Neuronal stem cell (in vitro differentiated cells): Measurements from ENCODE around the gene ATP6V1E1.
A peak's percentile ranks its signal among the peaks of the same experiment; 100 is the strongest.

Source experiments
- DNase-seq: peaks from one replicate; pipeline ENCODE4 v3.0.0-alpha.2; 2013; ENCODE audit warnings: low spot score
- H2AFZ ChIP-seq: one replicate; pipeline ENCODE4 v1.6.1; 2013; ENCODE audit warnings: mild to moderate bottlenecking, low read length, inconsistent platforms
- H2AK5ac ChIP-seq: 2 replicates; pipeline ENCODE4 v1.6.1; 2013; ENCODE audit warnings: low read depth, mild to moderate bottlenecking, inconsistent platforms, low read length, moderate library complexity, mixed read lengths
- H2BK120ac ChIP-seq: 2 replicates; pipeline ENCODE4 v1.6.1; 2013; ENCODE audit warnings: low read depth, mild to moderate bottlenecking, inconsistent platforms, low read length, moderate library complexity, mixed read lengths
- H2BK12ac ChIP-seq: one replicate; pipeline ENCODE4 v1.6.1; 2013; ENCODE audit warnings: low read length, inconsistent platforms
- H2BK15ac ChIP-seq: 2 replicates; pipeline ENCODE4 v1.6.1; 2013; ENCODE audit warnings: mild to moderate bottlenecking, low read length, inconsistent platforms, mixed read lengths
- H2BK5ac ChIP-seq: one replicate; pipeline ENCODE4 v1.6.1; 2013; ENCODE audit warnings: inconsistent platforms, mild to moderate bottlenecking, low read length, moderate library complexity
- H3K14ac ChIP-seq: one replicate; pipeline ENCODE4 v1.6.1; 2013; ENCODE audit warnings: low read length, inconsistent platforms
- H3K18ac ChIP-seq: 2 replicates; pipeline ENCODE4 v1.6.1; 2013; ENCODE audit warnings: low read length, inconsistent platforms
- H3K23ac ChIP-seq: 2 replicates; pipeline ENCODE4 v1.6.1; 2013; ENCODE audit warnings: low read depth, mild to moderate bottlenecking, mixed read lengths, low read length, inconsistent platforms; ENCODE audit not compliant: poor library complexity
- H3K27ac ChIP-seq: replicated peaks from 3 replicates; pipeline ENCODE4 v1.5.1; 2013; ENCODE audit warnings: low read length, inconsistent platforms
- H3K27me3 ChIP-seq, 3 experiments: 2 replicates each; pipeline ENCODE4 v1.6.1; 2013; ENCODE audit warnings: low read length in 3 of 3, mild to moderate bottlenecking in 2 of 3, inconsistent platforms in 1 of 3, low read depth in 1 of 3, mixed read lengths in 1 of 3, moderate library complexity in 1 of 3; ENCODE audit not compliant: control insufficient read depth in 3 of 3, insufficient read depth in 3 of 3
- H3K36me3 ChIP-seq, 2 donors: replicated peaks in 1 of 2; 2 replicates each; pipeline ENCODE4 v1.6.1; 2013; ENCODE audit warnings: low read length in 2 of 2; ENCODE audit not compliant: control insufficient read depth in 2 of 2, insufficient read depth in 2 of 2
- H3K4ac ChIP-seq: 2 replicates; pipeline ENCODE4 v1.6.1; 2013; ENCODE audit warnings: inconsistent platforms, mild to moderate bottlenecking, low read length, moderate library complexity
- H3K4me1 ChIP-seq, 2 donors: 1 replicate in 1 of 2; 2 replicates in 1 of 2; pipeline ENCODE4 v1.6.1; 2013; ENCODE audit warnings: low read length in 2 of 2, low read depth in 1 of 2; ENCODE audit not compliant: control insufficient read depth in 2 of 2, insufficient read depth in 1 of 2
- H3K4me2 ChIP-seq: one replicate; pipeline ENCODE4 v1.6.1; 2013; ENCODE audit warnings: mild to moderate bottlenecking, low read length, inconsistent platforms; ENCODE audit not compliant: insufficient read depth, poor library complexity, severe bottlenecking
- H3K4me3 ChIP-seq, 2 donors: 2 replicates each; pipeline ENCODE4 v1.5.1; 2013; ENCODE audit warnings: low read length in 2 of 2, mild to moderate bottlenecking in 2 of 2, inconsistent platforms in 1 of 2, moderate library complexity in 1 of 2
- H3K79me1 ChIP-seq: one replicate; pipeline ENCODE4 v1.6.1; 2013; ENCODE audit warnings: low read depth, mild to moderate bottlenecking, inconsistent platforms, low read length, moderate library complexity
- H3K9ac ChIP-seq: one replicate; pipeline ENCODE4 v1.6.1; 2013; ENCODE audit warnings: mild to moderate bottlenecking, low read depth, low read length, inconsistent platforms; ENCODE audit not compliant: poor library complexity
- H3K9me3 ChIP-seq, 2 donors: replicated peaks in 1 of 2; 2 replicates each; pipeline versions ENCODE3 to v1.6.1; 2013; ENCODE audit warnings: low read length in 2 of 2, mild to moderate bottlenecking in 2 of 2, inconsistent platforms in 1 of 2, low read depth in 1 of 2, mixed read lengths in 1 of 2, moderate library complexity in 1 of 2; ENCODE audit not compliant: control insufficient read depth in 2 of 2, insufficient read depth in 1 of 2
- H4K8ac ChIP-seq: one replicate; pipeline ENCODE4 v1.6.1; 2013; ENCODE audit warnings: low read depth, mild to moderate bottlenecking, inconsistent platforms, low read length, moderate library complexity
- H4K91ac ChIP-seq: one replicate; pipeline ENCODE4 v1.6.1; 2013; ENCODE audit warnings: low read length, low read depth, mild to moderate bottlenecking, inconsistent platforms; ENCODE audit not compliant: poor library complexity
- WGBS, 2 donors: extraction: QIAGEN DNeasy Blood & Tissue Kit; methylation state at CpG; one replicate each; pipeline ENCODE4 v1.1.7; 2013; ENCODE audit warnings: missing lambda C conversion rate in 2 of 2, mixed read lengths in 1 of 2; ENCODE audit not compliant: insufficient read length in 2 of 2, insufficient replicate concordance in 1 of 2; ENCODE audit errors: extremely low coverage in 2 of 2; 5-methylcytosine and 5-hydroxymethylcytosine counted together

The ATP6V1E1 gene

GRCh38 chr22:17562906-17563870, 65.4 kb downstream of the ATP6V1E1 start, which contains the start of gene SLC25A18:
Gene SLC25A18, plus strand, starts transcription at chr22:17563498. Its CDS starts 16,447 bp downstream, at chr22:17579945.
- Histone ChIP-seq H3K79me1 (no peaks in the 10 kb centered on the region), H3K36me3 (peaks cover 9 to 20% of the 10 kb centered on the region in 2 donors), H4K91ac (no peak within 1 kb of the TSS), H3K14ac (no peak within 1 kb of the TSS), H3K27ac (peak within 1 kb of the TSS; percentile 28), H4K8ac (no peak within 1 kb of the TSS), H3K4me2 (no peak within 1 kb of the TSS), H2BK15ac (no peak within 1 kb of the TSS), H2BK5ac (no peak within 1 kb of the TSS), H3K9ac (no peak within 1 kb of the TSS), H3K27me3 (no peaks in the 10 kb centered on the region), H3K4ac (no peak within 1 kb of the TSS), H3K9me3 (peaks cover 6 to 8% of the 10 kb centered on the region in 2 donors), H3K4me3 (no peak within 1 kb of the TSS), H3K4me1 (peaks cover 4 to 19% of the 10 kb centered on the region in 2 donors), H3K18ac (no peak within 1 kb of the TSS), H3K23ac (no peak within 1 kb of the TSS), H2BK12ac (no peak within 1 kb of the TSS), H2BK120ac (no peak within 1 kb of the TSS), H2AFZ (peak within 1 kb of the TSS; percentile 79), H2AK5ac (no peak within 1 kb of the TSS)
- DNase-seq: peak; percentile 14
- WGBS, 2 donors: no CpG with 5 or more reads among the region's 17 CpGs

- no peak overlapping the region for H2AK5ac ChIP-seq
- no CpG with 5 or more reads among the region's 10 CpGs for WGBS, 2 donors
- H2AFZ ChIP-seq: no peak overlapping the region
- no peaks in the 10 kb centered on the region for H3K27me3 ChIP-seq
- no peak overlapping the region for H2BK15ac ChIP-seq
- no peak overlapping the region for H3K9ac ChIP-seq
- no peak overlapping the region for H4K91ac ChIP-seq
- no peak overlapping the region for H2BK12ac ChIP-seq
- no peak overlapping the region for H3K4me2 ChIP-seq
- H3K9me3 ChIP-seq: peaks cover 8% of the 10 kb centered on the region in 2 donors
- DNase-seq: no peak
- H2BK5ac ChIP-seq: no peak overlapping the region
- no peak overlapping the region for H3K27ac ChIP-seq
- H3K23ac ChIP-seq: no peak overlapping the region
- no peak overlapping the region for H4K8ac ChIP-seq
- H3K14ac ChIP-seq: no peak overlapping the region
- no peak overlapping the region for H3K4ac ChIP-seq
- H3K79me1 ChIP-seq: no peaks in the 10 kb centered on the region
- peaks cover 28 to 59% of the 10 kb centered on the region in 2 donors for H3K36me3 ChIP-seq
- H2BK120ac ChIP-seq: no peak overlapping the region
- peaks cover 4 to 18% of the 10 kb centered on the region in 2 donors for H3K4me1 ChIP-seq
- no peak overlapping the region for H3K18ac ChIP-seq
- no peak overlapping the region for H3K4me3 ChIP-seq
These were observed 69.4 kb downstream of the ATP6V1E1 start for GRCh38 chr22:17559188-17559587.

- Histone ChIP-seq H3K9ac (no peak overlapping the region), H2BK5ac (no peak overlapping the region), H2BK15ac (no peak overlapping the region), H3K4ac (no peak overlapping the region), H3K27me3 (no peaks in the 10 kb centered on the region), H3K79me1 (no peaks in the 10 kb centered on the region), H3K4me3 (no peak overlapping the region), H2AFZ (no peak overlapping the region), H3K23ac (no peak overlapping the region), H2AK5ac (no peak overlapping the region), H3K9me3 (peaks cover 4 to 8% of the 10 kb centered on the region in 2 donors), H3K14ac (no peak overlapping the region), H4K91ac (no peak overlapping the region), H3K4me2 (no peak overlapping the region), H3K18ac (no peak overlapping the region), H3K27ac (no peak overlapping the region), H3K36me3 (peaks cover 53 to 96% of the 10 kb centered on the region in 2 donors), H4K8ac (no peak overlapping the region), H2BK12ac (no peak overlapping the region), H3K4me1 (no peaks in the 10 kb centered on the region), H2BK120ac (no peak overlapping the region)
- no CpG with 5 or more reads among the region's 4 CpGs for WGBS, 2 donors
- no peak for DNase-seq
These were observed 73.7 kb downstream of the ATP6V1E1 start for GRCh38 chr22:17554814-17555213.

GRCh38 chr22:17552737-17553136, 75.8 kb downstream of the ATP6V1E1 start:
- H3K14ac ChIP-seq: no peak overlapping the region
- no peak for DNase-seq
- no peak overlapping the region for H2BK5ac ChIP-seq
- H2BK15ac ChIP-seq: no peak overlapping the region
- H4K91ac ChIP-seq: no peak overlapping the region
- WGBS, 2 donors: no CpG with 5 or more reads among the region's 7 CpGs
- H3K79me1 ChIP-seq: no peaks in the 10 kb centered on the region
- H3K23ac ChIP-seq: no peak overlapping the region
- no peak overlapping the region for H2AFZ ChIP-seq
- no peak overlapping the region for H4K8ac ChIP-seq
- H3K4me3 ChIP-seq: no peak overlapping the region
- H3K27me3 ChIP-seq: no peaks in the 10 kb centered on the region
- peaks cover 62 to 97% of the 10 kb centered on the region in 2 donors for H3K36me3 ChIP-seq
- H2BK12ac ChIP-seq: no peak overlapping the region
- H2AK5ac ChIP-seq: no peak overlapping the region
- H3K27ac ChIP-seq: no peak overlapping the region
- peaks cover 0 to 2% of the 10 kb centered on the region in 2 donors for H3K9me3 ChIP-seq
- H3K4me2 ChIP-seq: no peak overlapping the region
- H3K18ac ChIP-seq: no peak overlapping the region
- H2BK120ac ChIP-seq: no peak overlapping the region
- no peaks in the 10 kb centered on the region for H3K4me1 ChIP-seq
- no peak overlapping the region for H3K4ac ChIP-seq
- H3K9ac ChIP-seq: no peak overlapping the region
